H1 (cell line): ENCODE results near the gene SLC39A2.

Experiments used
- POLR2A ChIP-seq, 2 experiments: IDR thresholded peaks; 1 replicate in 1 of 2; 2 replicates in 1 of 2; pipeline ENCODE4 v1.6.1; 2011; ENCODE audit warnings: low read depth in 2 of 2, low read length in 2 of 2, mild to moderate bottlenecking in 2 of 2; ENCODE audit errors: control extremely low read depth in 1 of 2
- POU5F1 ChIP-seq: IDR thresholded peaks from 2 replicates; pipeline ENCODE4 v1.6.1; 2011; ENCODE audit warnings: low read depth, mild to moderate bottlenecking, low read length, moderate library complexity
- SP1 ChIP-seq: IDR thresholded peaks from 2 replicates; pipeline ENCODE4 v1.6.1; 2011; ENCODE audit warnings: low read depth, low read length

- TF ChIP-seq POLR2A (IDR thresholded peaks at IDR 0.05; ENCODE audit: control extremely low read depth in 1 of 2, low read depth in 2 of 2, low read length in 2 of 2) (no peak), POU5F1 (no peak), SP1 (no peak)
Measured at GRCh38 chr14:21017528-21018245, 18.6 kb downstream of the SLC39A2 start.
